Measurements from ENCODE around the gene ARSB.

GRCh38 chr5:78971998-78972397, 13.1 kb downstream of the ARSB start:
- TF ChIP-seq CTCF (IDR thresholded peaks at IDR 0.05) (no peak), POLR2AphosphoS5 (IDR thresholded peaks at IDR 0.05) (no peak)

All from breast epithelium (tissue), 3 donors.